ENCODE results near the gene LILRB1. TPM values are rescaled to one million over a fixed set of nuclear protein-coding genes. Genes with fewer than 3 reads are reported as not detected.

The LILRB1 gene
- total RNA-seq, 2 donors from 2014 or later = 0.68 to 1.2 TPM

DNA sequence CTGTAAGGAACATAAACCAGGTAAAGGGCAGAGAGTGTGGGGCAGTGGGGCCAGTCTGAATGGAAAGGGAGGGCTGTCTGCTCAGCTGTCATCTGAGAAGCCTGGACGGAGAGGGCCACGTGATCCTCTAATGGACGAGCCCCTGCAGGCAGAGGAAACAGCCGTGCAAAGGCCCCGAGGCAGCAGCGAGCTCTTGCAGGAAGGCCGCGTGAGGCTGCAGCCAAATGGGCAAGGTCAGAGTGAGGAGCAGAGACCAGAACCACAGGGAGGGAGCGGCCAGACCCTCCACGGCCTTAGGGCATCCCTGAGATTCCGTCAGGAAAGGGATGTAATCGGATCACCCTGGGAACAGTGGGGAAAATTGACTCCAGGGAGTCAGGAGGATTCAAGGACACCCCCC lies 36.9 kb downstream of the LILRB1 start:
- peaks cover 5% of the 10 kb centered on the region for H3K27me3 ChIP-seq (replicated peaks; ENCODE audit: insufficient read depth)
- no peak for DNase-seq (ENCODE audit: low spot score)
- no peaks in the 10 kb centered on the region for H3K4me1 ChIP-seq (replicated peaks)
- H3K27ac ChIP-seq = no peak overlapping the region
- no peak overlapping the region for H3K4me3 ChIP-seq
- intact Hi-C loops (cut with DNase I) = no loop called here
- TF ChIP-seq POLR2AphosphoS5 (IDR thresholded peaks at IDR 0.05) = no peak
- TF ChIP-seq, protein P1, sequence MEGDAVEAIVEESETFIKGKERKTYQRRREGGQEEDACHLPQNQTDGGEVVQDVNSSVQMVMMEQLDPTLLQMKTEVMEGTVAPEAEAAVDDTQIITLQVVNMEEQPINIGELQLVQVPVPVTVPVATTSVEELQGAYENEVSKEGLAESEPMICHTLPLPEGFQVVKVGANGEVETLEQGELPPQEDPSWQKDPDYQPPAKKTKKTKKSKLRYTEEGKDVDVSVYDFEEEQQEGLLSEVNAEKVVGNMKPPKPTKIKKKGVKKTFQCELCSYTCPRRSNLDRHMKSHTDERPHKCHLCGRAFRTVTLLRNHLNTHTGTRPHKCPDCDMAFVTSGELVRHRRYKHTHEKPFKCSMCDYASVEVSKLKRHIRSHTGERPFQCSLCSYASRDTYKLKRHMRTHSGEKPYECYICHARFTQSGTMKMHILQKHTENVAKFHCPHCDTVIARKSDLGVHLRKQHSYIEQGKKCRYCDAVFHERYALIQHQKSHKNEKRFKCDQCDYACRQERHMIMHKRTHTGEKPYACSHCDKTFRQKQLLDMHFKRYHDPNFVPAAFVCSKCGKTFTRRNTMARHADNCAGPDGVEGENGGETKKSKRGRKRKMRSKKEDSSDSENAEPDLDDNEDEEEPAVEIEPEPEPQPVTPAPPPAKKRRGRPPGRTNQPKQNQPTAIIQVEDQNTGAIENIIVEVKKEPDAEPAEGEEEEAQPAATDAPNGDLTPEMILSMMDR (IDR thresholded peaks at IDR 0.05) = no peak
- TF ChIP-seq POLR2A (IDR thresholded peaks at IDR 0.05) = no peak
- no peaks in the 10 kb centered on the region for H3K36me3 ChIP-seq
- H3K9me3 ChIP-seq = no peaks in the 10 kb centered on the region
- 86% methylated on average over 12 of the region's 12 CpGs for WGBS

DNA sequence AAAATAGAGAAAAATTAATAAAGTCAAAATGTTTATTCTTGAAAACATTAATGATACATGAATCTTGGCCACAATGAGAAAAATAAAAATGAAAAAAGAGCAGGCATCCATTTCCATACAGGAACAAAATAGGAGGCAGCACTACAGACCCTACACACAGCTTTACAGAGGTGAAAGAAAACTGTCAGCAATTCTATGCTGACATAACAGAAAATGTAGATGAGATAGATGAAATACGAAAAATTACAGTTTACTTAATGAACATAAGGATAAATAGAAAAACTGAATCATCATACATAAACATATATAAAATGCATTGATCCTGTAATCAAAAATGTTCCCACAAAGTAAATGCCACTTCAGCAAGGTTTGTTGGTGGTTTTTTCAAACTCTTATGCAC lies 38.1 kb downstream of the LILRB1 start:
- DNase-seq (ENCODE audit: low spot score) = no peak
- H3K27ac ChIP-seq = no peak overlapping the region
- H3K36me3 ChIP-seq = no peaks in the 10 kb centered on the region
- no peaks in the 10 kb centered on the region for H3K4me1 ChIP-seq (replicated peaks)
- TF ChIP-seq POLR2A (IDR thresholded peaks at IDR 0.05) (no peak), POLR2AphosphoS5 (IDR thresholded peaks at IDR 0.05) (no peak)
- TF ChIP-seq, protein P1 (IDR thresholded peaks at IDR 0.05) = no peak
- intact Hi-C loops (cut with DNase I) = no loop called here
- 68% methylated on average over 1 of the region's 1 CpG for WGBS
- H3K27me3 ChIP-seq (replicated peaks; ENCODE audit: insufficient read depth) = peaks cover 5% of the 10 kb centered on the region
- no peaks in the 10 kb centered on the region for H3K9me3 ChIP-seq
- no peak overlapping the region for H3K4me3 ChIP-seq

DNA sequence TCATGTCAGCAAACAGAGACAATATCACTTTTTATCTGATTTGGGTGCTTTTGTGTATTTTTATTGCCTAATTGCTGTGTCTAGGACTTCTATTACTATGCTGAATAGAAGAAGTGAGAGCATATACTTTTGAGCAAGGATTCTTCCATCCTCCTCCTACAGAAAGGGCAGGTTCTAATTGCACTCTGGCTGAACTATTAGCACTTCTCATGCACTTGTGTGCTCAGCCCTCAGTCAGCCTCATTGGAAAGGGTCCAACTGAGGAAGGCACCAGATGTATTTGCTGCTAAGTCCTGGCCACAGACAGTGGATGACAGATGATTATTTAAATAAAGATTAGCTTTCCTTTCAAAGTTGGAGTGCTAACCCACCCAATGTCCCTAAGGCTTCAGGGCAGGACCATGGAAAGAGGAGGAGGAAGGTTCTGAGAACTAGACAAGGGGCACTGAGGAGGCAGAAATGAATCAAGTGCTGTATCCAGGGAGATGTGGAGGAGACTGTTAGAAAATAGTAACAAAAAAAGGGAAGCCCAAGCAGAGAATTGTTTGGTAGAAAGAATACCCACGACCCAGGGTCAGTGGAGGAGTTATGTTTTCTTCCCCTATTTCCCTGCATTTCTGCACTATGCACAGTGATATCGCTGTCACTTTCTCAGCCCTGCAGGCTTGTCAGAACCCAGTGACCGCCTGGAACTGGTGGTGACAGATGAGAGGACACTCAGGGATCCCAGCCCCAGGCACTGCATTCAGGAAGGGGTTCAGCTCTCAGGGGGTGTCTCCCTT lies 40.5 kb downstream of the LILRB1 start:
- Histone ChIP-seq H3K27ac (no peak overlapping the region), H3K9me3 (no peaks in the 10 kb centered on the region), H3K36me3 (no peaks in the 10 kb centered on the region), H3K27me3 (replicated peaks; ENCODE audit: insufficient read depth) (peaks cover 5% of the 10 kb centered on the region), H3K4me3 (no peak overlapping the region), H3K4me1 (replicated peaks) (no peaks in the 10 kb centered on the region)
- 66% methylated on average over 3 of the region's 3 CpGs for whole genome bisulfite sequencing
- no peak for DNase-seq (ENCODE audit: low spot score)
- intact Hi-C loops (cut with DNase I) = loop anchor here (10.0 kb wide), 1 partner anchor 186 kb away; no protein-coding TSS in a partner anchor
- TF ChIP-seq, protein P1 (IDR thresholded peaks at IDR 0.05) = no peak
- TF ChIP-seq POLR2AphosphoS5 (IDR thresholded peaks at IDR 0.05) = no peak
- no peak for TF ChIP-seq POLR2A (IDR thresholded peaks at IDR 0.05)

DNA sequence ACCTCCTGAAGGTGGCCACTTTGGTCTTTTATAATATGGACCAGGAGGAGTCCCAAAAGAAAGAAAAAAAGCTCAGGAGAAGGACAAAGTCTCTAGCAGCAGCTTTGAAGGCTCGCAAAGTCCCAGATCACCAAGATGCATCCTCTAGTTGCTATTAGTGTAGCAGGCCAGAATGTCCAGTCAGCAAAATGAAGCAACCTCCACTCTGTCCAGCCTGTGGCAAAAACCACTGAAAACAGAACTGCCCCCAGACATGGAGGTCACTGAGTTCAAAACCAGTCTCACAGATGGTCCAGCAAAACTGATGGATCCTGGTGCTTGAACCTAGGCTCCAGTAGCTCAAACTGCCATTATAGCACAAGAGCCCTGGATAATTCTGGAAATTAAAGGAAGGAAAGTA lies 42.9 kb downstream of the LILRB1 start:
- 83% methylated on average over 1 of the region's 1 CpG for WGBS
- H3K27ac ChIP-seq = no peak overlapping the region
- no peak for DNase-seq (ENCODE audit: low spot score)
- intact Hi-C loops (cut with DNase I) = loop anchor here (10.0 kb wide), 1 partner anchor 188 kb away; no protein-coding TSS in a partner anchor
- no peaks in the 10 kb centered on the region for H3K36me3 ChIP-seq
- H3K4me3 ChIP-seq = no peak overlapping the region
- no peak for TF ChIP-seq POLR2A (IDR thresholded peaks at IDR 0.05)
- TF ChIP-seq POLR2AphosphoS5 (IDR thresholded peaks at IDR 0.05) = no peak
- TF ChIP-seq, protein P1 (IDR thresholded peaks at IDR 0.05) = no peak
- H3K9me3 ChIP-seq = no peaks in the 10 kb centered on the region
- peaks cover 5% of the 10 kb centered on the region for H3K27me3 ChIP-seq (replicated peaks; ENCODE audit: insufficient read depth)
- H3K4me1 ChIP-seq (replicated peaks) = no peaks in the 10 kb centered on the region

Data from prostate gland (tissue), 2 donors.